Measurements from ENCODE around the gene NUDT15. TPM values are rescaled to one million over a fixed set of nuclear protein-coding genes. Genes with fewer than 3 reads are reported as not detected.

The NUDT15 gene
- total RNA-seq = 10.2 and 14.1 TPM in 2 replicates

GRCh38 chr13:48037346-48038173 is at the start of gene NUDT15:
TSS of gene NUDT15 (plus strand) at chr13:48037726. CDS start at chr13:48037747, 21 bp downstream.

GRCh38 chr13:48001114-48001881 is 36.2 kb upstream of the NUDT15 start, which contains the start of gene SUCLA2:
TSS of gene SUCLA2 (minus strand) at chr13:48001273. CDS start at chr13:48001269, 4 bp downstream.

GRCh38 chr13:48094781-48095502 is 57.4 kb downstream of the NUDT15 start, which contains the start of gene MED4:
TSS of gene MED4 (minus strand) at chr13:48095104. CDS start at chr13:48095078, 26 bp downstream.

Other genes starting within 250 kb of the NUDT15 start
- gene SUCLA2, start 36.5 kb upstream of the NUDT15 start, total RNA-seq = 42.2 and 47.8 TPM in 2 replicates
- gene MED4, start 57.4 kb downstream of the NUDT15 start, total RNA-seq = 21.2 and 25.9 TPM in 2 replicates
- 126 and 161 TPM in 2 replicates for gene ITM2B, start 195.5 kb downstream of the NUDT15 start, total RNA-seq

All from smooth muscle cell of bladder (primary cell).